ENCODE measurements around the gene LRRC3B. TPM values are rescaled to one million over a fixed set of nuclear protein-coding genes. Genes with fewer than 3 reads are reported as not detected.
"Not testable (repeated sequence)": the region's sequence is repeated elsewhere in the genome, so short reads cannot be mapped to it uniquely, and the experiment has no call there.

LRRC3B gene
- total and polyA plus RNA-seq, 4 donors, result 0.02 to 0.37 TPM; not detected in 2

DNA sequence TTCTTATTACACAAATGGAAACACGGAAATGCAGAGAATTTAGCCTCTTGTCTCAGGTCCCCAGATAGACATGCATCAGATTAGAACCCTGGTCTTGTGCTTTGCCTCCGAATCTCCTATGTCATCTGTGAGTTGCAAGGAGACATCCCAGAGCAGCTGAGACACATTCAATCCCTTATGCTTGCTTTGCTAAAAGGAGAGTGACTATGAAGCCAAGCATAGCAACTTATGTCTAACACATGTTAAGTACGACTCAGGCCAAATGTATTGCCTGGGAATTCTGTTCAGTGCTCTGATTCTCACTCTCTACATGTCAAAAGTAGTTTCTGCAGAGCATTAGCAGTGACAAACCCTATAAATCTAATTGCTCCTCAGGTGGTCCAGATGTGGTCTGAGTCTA, 30.6 kb upstream of the LRRC3B start:
- Histone ChIP-seq H3K27me3 (ENCODE audit: control insufficient read depth in 3 of 3, insufficient read depth in 3 of 3, low read length in 2 of 3) (no peaks in the 10 kb centered on the region), H3K27ac (ENCODE audit: low read depth in 1 of 2, low read length in 1 of 2) (no peak overlapping the region), H3K36me3 (ENCODE audit: control insufficient read depth in 4 of 4, insufficient read depth in 4 of 4, low read length in 4 of 4) (no peaks in the 10 kb centered on the region), H3K4me1 (ENCODE audit: control insufficient read depth in 5 of 5, insufficient read depth in 5 of 5, low read length in 5 of 5) (no peaks in the 10 kb centered on the region), H3K9ac (ENCODE audit: insufficient read depth in 1 of 2, low read length in 2 of 2) (no peak overlapping the region), H3K9me3 (ENCODE audit: control insufficient read depth in 4 of 4, insufficient read depth in 3 of 4, low read length in 3 of 4) (peaks cover 0 to 2% (median 0%) of the 10 kb centered on the region in 4 donors), H3K4me3 (no peak overlapping the region)
- no peak for ATAC-seq (ENCODE audit: insufficient read depth, low FRiP score)
- TF ChIP-seq, protein P1, sequence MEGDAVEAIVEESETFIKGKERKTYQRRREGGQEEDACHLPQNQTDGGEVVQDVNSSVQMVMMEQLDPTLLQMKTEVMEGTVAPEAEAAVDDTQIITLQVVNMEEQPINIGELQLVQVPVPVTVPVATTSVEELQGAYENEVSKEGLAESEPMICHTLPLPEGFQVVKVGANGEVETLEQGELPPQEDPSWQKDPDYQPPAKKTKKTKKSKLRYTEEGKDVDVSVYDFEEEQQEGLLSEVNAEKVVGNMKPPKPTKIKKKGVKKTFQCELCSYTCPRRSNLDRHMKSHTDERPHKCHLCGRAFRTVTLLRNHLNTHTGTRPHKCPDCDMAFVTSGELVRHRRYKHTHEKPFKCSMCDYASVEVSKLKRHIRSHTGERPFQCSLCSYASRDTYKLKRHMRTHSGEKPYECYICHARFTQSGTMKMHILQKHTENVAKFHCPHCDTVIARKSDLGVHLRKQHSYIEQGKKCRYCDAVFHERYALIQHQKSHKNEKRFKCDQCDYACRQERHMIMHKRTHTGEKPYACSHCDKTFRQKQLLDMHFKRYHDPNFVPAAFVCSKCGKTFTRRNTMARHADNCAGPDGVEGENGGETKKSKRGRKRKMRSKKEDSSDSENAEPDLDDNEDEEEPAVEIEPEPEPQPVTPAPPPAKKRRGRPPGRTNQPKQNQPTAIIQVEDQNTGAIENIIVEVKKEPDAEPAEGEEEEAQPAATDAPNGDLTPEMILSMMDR (IDR thresholded peaks at IDR 0.05; ENCODE audit: control extremely low read depth, extremely low read depth), result no peak
- DNase-seq, result no peak
- WGBS, 2 donors, result 86 to 91% methylated on average over 3 of the region's 3 CpGs

DNA sequence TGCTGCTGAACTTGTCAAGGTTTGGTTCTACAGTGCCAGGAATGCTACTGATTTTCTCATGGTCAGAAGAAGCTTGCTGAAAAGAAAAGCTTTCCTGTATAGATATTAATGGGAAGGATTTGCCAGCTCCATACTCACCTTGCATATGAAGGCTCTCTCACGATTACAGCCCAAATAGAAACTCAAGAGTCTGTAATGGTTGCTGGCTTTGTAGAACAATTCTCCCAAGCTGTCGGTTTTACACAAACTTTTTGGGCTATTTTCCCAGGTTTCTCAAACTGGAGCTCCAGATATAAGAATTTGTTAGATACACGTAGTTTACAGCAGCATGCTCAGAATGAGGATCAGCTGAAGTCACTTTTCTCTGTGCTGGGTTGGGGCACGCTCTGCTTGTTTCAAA, 30.1 kb upstream of the LRRC3B start:
- no peak for DNase-seq
- 63 to 83% methylated on average over 4 of the region's 4 CpGs for WGBS, 2 donors
- Histone ChIP-seq H3K9ac (ENCODE audit: insufficient read depth in 1 of 2, low read length in 2 of 2) (no peak overlapping the region), H3K27ac (ENCODE audit: low read depth in 1 of 2, low read length in 1 of 2) (no peak overlapping the region), H3K27me3 (ENCODE audit: control insufficient read depth in 3 of 3, insufficient read depth in 3 of 3, low read length in 2 of 3) (no peaks in the 10 kb centered on the region), H3K36me3 (ENCODE audit: control insufficient read depth in 4 of 4, insufficient read depth in 4 of 4, low read length in 4 of 4) (no peaks in the 10 kb centered on the region), H3K9me3 (ENCODE audit: control insufficient read depth in 4 of 4, insufficient read depth in 3 of 4, low read length in 3 of 4) (no peaks in the 10 kb centered on the region), H3K4me1 (ENCODE audit: control insufficient read depth in 5 of 5, insufficient read depth in 5 of 5, low read length in 5 of 5) (no peaks in the 10 kb centered on the region), H3K4me3 (no peak overlapping the region)
- ATAC-seq (ENCODE audit: insufficient read depth, low FRiP score), result no peak
- TF ChIP-seq, protein P1 (IDR thresholded peaks at IDR 0.05; ENCODE audit: control extremely low read depth, extremely low read depth), result no peak

DNA sequence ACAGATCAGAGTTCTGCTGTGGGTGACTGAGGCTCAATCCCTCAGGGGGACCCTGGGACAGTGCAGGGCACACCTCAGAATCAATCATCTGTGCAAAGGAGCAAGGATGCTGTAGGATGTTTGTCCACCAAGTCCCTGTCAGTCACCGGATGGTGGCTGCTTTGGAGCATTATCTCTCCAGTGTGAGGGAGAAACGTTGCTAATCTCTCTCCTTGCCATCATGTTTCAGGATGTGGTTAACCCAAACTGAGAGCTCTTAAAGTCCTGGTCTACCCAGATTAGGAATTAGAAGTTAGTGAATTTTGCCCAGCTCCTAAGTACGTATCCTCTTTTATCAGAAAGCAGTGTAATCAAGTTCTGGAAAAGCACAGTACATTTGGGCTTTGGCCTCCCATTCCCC, 26.2 kb upstream of the LRRC3B start:
- TF ChIP-seq, protein P1 (IDR thresholded peaks at IDR 0.05; ENCODE audit: control extremely low read depth, extremely low read depth), result no peak
- Histone ChIP-seq H3K4me1 (ENCODE audit: control insufficient read depth in 5 of 5, insufficient read depth in 5 of 5, low read length in 5 of 5) (no peaks in the 10 kb centered on the region), H3K27ac (ENCODE audit: low read depth in 1 of 2, low read length in 1 of 2) (no peak overlapping the region), H3K9ac (ENCODE audit: insufficient read depth in 1 of 2, low read length in 2 of 2) (no peak overlapping the region), H3K4me3 (no peak overlapping the region), H3K9me3 (ENCODE audit: control insufficient read depth in 4 of 4, insufficient read depth in 3 of 4, low read length in 3 of 4) (no peaks in the 10 kb centered on the region), H3K27me3 (ENCODE audit: control insufficient read depth in 3 of 3, insufficient read depth in 3 of 3, low read length in 2 of 3) (no peaks in the 10 kb centered on the region), H3K36me3 (ENCODE audit: control insufficient read depth in 4 of 4, insufficient read depth in 4 of 4, low read length in 4 of 4) (no peaks in the 10 kb centered on the region)
- no peak for ATAC-seq (ENCODE audit: insufficient read depth, low FRiP score)
- 41 to 55% methylated on average over 3 of the region's 3 CpGs for WGBS, 2 donors
- no peak for DNase-seq

DNA sequence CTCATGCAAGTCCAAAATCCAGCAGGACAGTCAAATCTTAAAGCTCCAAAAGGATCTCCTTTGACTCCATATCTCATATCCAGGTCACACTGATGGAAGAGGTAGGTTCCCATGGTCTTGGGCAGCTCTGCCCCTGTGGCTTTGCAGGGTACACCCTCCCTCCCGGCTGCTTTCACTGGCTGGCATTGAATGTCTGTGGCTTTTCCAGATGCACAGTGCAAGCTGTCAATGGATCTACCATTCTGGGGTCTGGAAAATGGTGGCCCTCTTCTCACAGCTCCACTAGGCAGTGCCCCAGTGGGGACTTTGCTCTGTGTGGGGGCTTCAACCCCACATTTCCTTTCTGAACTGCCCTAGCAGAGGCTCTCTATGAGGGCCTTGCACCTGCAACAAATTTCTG, 19.3 kb upstream of the LRRC3B start:
- not testable (repeated sequence) for H3K9ac ChIP-seq (ENCODE audit: insufficient read depth in 1 of 2, low read length in 2 of 2); H3K4me3 ChIP-seq; H3K36me3 ChIP-seq (ENCODE audit: control insufficient read depth in 4 of 4, insufficient read depth in 4 of 4, low read length in 4 of 4); DNase-seq; H3K27me3 ChIP-seq (ENCODE audit: control insufficient read depth in 3 of 3, insufficient read depth in 3 of 3, low read length in 2 of 3); H3K27ac ChIP-seq (ENCODE audit: low read depth in 1 of 2, low read length in 1 of 2); ATAC-seq (ENCODE audit: insufficient read depth, low FRiP score); H3K4me1 ChIP-seq (ENCODE audit: control insufficient read depth in 5 of 5, insufficient read depth in 5 of 5, low read length in 5 of 5); H3K9me3 ChIP-seq (ENCODE audit: control insufficient read depth in 4 of 4, insufficient read depth in 3 of 4, low read length in 3 of 4)
- 87 to 94% methylated on average over 1 of the region's 1 CpG for WGBS, 2 donors

DNA sequence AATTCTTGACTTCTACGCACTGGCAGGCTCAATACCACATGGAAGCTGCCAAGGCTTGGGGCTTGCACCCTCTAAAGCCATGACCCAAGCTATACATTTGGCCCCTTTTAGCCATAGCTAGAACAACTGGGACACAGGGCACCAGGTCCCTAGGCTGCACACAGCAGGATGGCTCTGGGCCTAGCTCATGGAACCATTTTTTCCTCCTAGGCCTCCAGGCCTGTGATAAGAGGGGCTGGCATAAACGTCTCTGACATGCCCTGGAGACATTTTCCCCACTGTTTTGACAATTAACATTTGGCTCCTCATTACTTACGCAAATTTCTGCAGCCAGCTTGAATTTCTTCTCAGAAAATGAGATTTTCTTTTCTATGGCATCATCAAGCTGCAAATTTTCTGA, 18.8 kb upstream of the LRRC3B start:
- not testable (repeated sequence) for H3K4me3 ChIP-seq; H3K27ac ChIP-seq (ENCODE audit: low read depth in 1 of 2, low read length in 1 of 2); H3K4me1 ChIP-seq (ENCODE audit: control insufficient read depth in 5 of 5, insufficient read depth in 5 of 5, low read length in 5 of 5); H3K36me3 ChIP-seq (ENCODE audit: control insufficient read depth in 4 of 4, insufficient read depth in 4 of 4, low read length in 4 of 4); H3K9ac ChIP-seq (ENCODE audit: insufficient read depth in 1 of 2, low read length in 2 of 2); H3K9me3 ChIP-seq (ENCODE audit: control insufficient read depth in 4 of 4, insufficient read depth in 3 of 4, low read length in 3 of 4); DNase-seq; ATAC-seq (ENCODE audit: insufficient read depth, low FRiP score); H3K27me3 ChIP-seq (ENCODE audit: control insufficient read depth in 3 of 3, insufficient read depth in 3 of 3, low read length in 2 of 3)
- 39 to 50% methylated on average over 3 of the region's 3 CpGs for WGBS, 2 donors

Measured in lung (tissue), 12 donors.